SJCRH30 (cell line): ENCODE data around the gene FOXO6. TPM values are rescaled to one million over a fixed set of nuclear protein-coding genes. Genes with fewer than 3 reads are reported as not detected.

Source experiments
- DNase-seq, 2 experiments: peaks; one replicate each; pipeline ENCODE4 v3.0.0-alpha.2; 2015 to 2020
- H3K27ac ChIP-seq: fragments of 250-450 bp; sonication (Bioruptor Pico); 2 replicates; pipeline ENCODE4 v1.5.1; 2020; ENCODE audit warnings: mild to moderate bottlenecking, moderate library complexity
- H3K27me3 ChIP-seq: fragments of 250-450 bp; sonication (Bioruptor Pico); 2 replicates; pipeline ENCODE4 v1.5.1; 2020; ENCODE audit warnings: mild to moderate bottlenecking, moderate library complexity
- H3K36me3 ChIP-seq: fragments of 250-450 bp; sonication (Bioruptor Pico); 2 replicates; pipeline ENCODE4 v1.5.1; 2020; ENCODE audit warnings: mild to moderate bottlenecking, moderate library complexity
- H3K4me1 ChIP-seq: fragments of 250-450 bp; sonication (Bioruptor Pico); 2 replicates; pipeline ENCODE4 v1.5.1; 2020; ENCODE audit warnings: mild to moderate bottlenecking, moderate library complexity
- H3K4me3 ChIP-seq: fragments of 250-450 bp; sonication (Bioruptor Pico); 2 replicates; pipeline ENCODE4 v1.5.1; 2020; ENCODE audit warnings: mild to moderate bottlenecking, moderate library complexity
- H3K9me3 ChIP-seq: fragments of 250-450 bp; sonication (Bioruptor Pico); replicated peaks from 2 replicates; pipeline ENCODE4 v1.5.1; 2020; ENCODE audit warnings: mild to moderate bottlenecking, moderate library complexity
- total RNA-seq: library from RNA; depleted of rRNA; stranded (reverse); fragments of >200 nt; shearing (Covaris generic); gene quantifications from 2 replicates; pipeline ENCODE4 v1.2.3, GENCODE V29; 2014

Gene FOXO6
- total RNA-seq, 1 experiment from 2014 or later, result 11.9 TPM

DNA sequence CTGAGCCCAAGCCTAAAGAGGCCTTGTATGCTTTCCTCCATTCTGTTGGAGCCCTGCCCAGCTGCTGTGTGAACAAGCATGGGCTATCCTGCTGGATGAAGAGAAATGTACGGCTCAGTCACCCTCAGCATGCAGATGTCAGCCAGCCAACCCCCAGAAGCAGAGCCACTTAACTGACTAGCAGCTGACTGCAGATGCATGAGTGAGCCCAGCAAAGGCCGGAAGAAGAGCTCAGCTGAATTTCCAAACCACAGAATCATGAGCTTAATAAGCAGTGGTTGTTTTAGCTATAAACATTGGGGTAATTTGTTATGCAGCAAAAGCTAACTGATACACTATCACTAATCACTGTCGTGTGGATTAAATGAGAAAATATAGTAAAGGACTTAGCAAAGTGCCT is 39.0 kb downstream of the FOXO6 start:
- Histone ChIP-seq H3K4me1 (peaks cover 52% of the 10 kb centered on the region), H3K9me3 (peaks cover 3% of the 10 kb centered on the region; the same call in 1 of the 2 replicates), H3K27ac (no peak overlapping the region; the same call in 1 of the 2 replicates), H3K4me3 (no peak overlapping the region), H3K36me3 (no peaks in the 10 kb centered on the region), H3K27me3 (no peaks in the 10 kb centered on the region)
- peak; percentile 59 to 66 for DNase-seq

DNA sequence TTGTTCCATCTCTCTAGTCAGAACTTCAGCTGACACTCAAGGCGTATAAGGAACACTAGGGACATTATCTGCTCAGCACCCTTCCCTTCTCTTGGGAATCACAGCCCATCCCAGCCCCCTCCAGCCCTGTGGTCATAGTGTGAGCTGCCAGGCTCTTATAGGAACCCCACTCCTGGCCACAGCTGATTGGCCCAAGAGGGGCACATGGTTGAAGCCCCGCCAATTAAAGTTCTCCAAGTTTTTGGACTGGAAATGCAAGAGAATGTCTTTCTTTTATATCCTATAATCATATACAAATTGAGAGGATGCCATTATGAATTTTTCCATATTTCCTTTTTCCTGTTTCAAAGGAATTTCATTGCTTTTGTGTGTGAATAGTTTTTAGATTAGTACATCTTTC is 40.7 kb downstream of the FOXO6 start:
- H3K27ac ChIP-seq, result no peak overlapping the region
- DNase-seq, result no peak
- H3K4me1 ChIP-seq, result peaks cover 39% of the 10 kb centered on the region
- peaks cover 3% of the 10 kb centered on the region; the same call in 1 of the 2 replicates for H3K9me3 ChIP-seq
- H3K27me3 ChIP-seq, result no peaks in the 10 kb centered on the region
- H3K4me3 ChIP-seq, result no peak overlapping the region
- H3K36me3 ChIP-seq, result no peaks in the 10 kb centered on the region

DNA sequence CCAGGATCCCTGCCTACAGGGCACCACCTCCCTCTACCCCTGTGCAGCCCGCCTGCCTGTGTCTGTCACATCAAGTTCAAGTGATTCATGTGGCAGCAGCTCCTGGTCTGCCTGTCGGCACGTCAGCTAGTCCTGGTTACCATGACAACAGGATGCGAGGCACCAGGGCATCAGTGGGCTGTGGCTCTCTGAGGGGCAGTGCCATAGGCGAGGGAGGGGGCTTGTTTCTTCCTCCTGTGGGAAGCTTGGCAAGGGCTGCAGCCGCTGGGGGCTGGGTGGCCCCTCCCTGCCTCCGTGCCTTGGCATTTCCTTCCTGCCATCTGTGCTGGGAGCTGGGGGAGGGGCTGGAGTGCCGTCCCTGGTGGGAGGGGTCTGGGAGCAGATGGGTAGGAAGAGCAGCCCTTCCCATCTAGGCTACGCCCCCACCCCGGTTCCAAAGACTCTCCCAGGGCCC is 43.1 kb downstream of the FOXO6 start:
- H3K9me3 ChIP-seq, result peaks cover 3% of the 10 kb centered on the region; the same call in 1 of the 2 replicates
- H3K27ac ChIP-seq, result no peak overlapping the region
- no peaks in the 10 kb centered on the region for H3K27me3 ChIP-seq
- peak overlapping the region; percentile 18 for H3K4me3 ChIP-seq
- no peaks in the 10 kb centered on the region for H3K36me3 ChIP-seq
- DNase-seq, result peak; percentile 85 to 91
- peaks cover 18% of the 10 kb centered on the region for H3K4me1 ChIP-seq

DNA sequence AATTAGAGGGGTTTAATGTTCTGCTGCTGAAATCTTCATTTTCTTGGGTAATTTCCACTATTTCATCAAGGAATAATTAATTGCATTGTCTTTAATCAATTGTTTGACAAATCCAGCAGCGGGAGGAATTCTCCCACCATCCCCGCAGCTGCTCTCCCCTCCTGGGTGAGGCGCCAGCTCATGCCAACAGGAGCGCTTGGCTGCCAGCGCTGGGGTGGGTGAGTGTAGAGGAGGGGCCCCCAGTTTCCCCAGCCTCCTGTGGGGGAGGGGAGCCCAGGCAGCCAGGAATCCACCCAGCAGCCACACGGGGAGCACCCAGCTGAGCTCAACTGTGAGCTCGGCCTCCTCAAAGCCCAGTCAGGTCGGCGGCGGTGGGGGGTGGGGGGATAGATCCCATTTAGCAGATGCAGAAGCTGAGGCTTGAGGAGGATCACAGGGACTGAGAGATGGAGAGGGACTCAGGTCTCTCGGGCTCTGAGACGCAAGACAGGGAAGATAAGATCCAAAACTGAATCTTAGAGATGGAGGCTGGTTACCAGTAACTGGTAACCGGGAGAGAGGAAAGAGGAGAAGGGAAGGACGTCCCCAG is 46.5 kb downstream of the FOXO6 start:
- Histone ChIP-seq H3K27me3 (no peaks in the 10 kb centered on the region; the same call in 1 of the 2 replicates), H3K27ac (no peak overlapping the region), H3K9me3 (no peaks in the 10 kb centered on the region), H3K36me3 (no peaks in the 10 kb centered on the region), H3K4me1 (peaks cover 15% of the 10 kb centered on the region), H3K4me3 (no peak overlapping the region)
- DNase-seq, result no peak

DNA sequence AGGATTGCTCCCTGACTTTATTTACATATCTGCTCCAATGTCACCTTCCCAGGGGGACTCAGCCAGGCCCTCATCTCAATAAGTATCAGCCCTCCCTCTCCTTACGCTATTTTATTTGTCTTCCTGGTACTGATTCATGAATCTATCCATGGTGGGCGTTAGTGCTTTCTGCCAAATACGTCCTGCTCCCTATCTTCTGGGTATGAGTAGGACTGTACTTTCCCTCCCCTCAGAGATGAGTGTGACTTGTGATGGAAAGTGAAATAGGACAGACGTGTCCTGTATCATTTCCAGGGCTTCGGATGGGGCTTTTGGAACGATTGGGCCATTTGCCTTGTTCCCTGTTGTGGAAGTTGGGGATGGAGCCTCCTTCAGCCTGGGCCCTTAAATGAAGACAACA is 47.5 kb downstream of the FOXO6 start:
- no peak overlapping the region for H3K4me3 ChIP-seq
- no peaks in the 10 kb centered on the region for H3K9me3 ChIP-seq
- no peaks in the 10 kb centered on the region for H3K36me3 ChIP-seq
- H3K27me3 ChIP-seq, result no peaks in the 10 kb centered on the region; the same call in 1 of the 2 replicates
- H3K27ac ChIP-seq, result no peak overlapping the region
- H3K4me1 ChIP-seq, result peaks cover 20% of the 10 kb centered on the region
- DNase-seq, result no peak

DNA sequence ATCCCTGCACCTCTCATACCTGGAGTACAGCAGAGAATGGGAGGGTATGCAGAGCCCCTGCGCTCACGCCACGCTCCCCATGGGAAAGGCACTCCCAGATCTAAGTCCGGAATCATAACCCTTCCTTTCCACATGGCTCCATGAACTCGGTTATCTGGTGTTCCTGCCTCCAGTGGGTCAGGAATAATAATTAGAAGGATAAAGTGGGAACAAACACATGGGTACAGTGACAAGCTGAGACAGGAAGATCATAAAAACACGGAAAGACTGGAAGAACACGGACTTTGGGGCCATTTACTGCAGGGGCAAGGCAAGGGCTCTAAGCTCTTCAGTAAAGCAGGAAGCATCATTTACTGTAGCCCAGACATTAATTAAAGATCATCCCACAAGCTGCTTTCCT is 48.6 kb downstream of the FOXO6 start:
- no peak for DNase-seq
- Histone ChIP-seq H3K36me3 (no peaks in the 10 kb centered on the region), H3K27me3 (no peaks in the 10 kb centered on the region; the same call in 1 of the 2 replicates), H3K4me3 (no peak overlapping the region), H3K27ac (no peak overlapping the region), H3K4me1 (peaks cover 15% of the 10 kb centered on the region), H3K9me3 (no peaks in the 10 kb centered on the region)

DNA sequence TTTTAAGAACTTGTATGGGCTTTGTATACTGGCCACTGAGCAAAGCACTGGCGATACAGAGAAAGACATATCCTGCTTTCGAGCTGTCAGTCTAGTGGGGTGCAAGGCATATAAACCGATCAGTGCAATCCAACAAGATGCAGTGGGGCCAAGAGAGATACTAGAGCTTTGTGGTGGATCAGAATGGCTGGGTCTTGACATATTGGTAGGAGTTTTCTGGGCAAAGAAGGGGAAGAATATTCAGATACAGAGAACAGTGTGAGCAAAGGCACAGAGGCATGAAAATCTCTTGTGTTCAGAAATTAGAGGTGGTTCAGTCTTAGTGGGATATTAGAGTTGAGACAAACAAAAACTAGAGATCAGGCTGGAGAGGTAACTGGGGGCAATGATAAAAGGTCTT is 49.2 kb downstream of the FOXO6 start:
- H3K4me1 ChIP-seq, result peaks cover 19% of the 10 kb centered on the region
- no peak overlapping the region for H3K4me3 ChIP-seq
- DNase-seq, result no peak
- H3K27me3 ChIP-seq, result no peaks in the 10 kb centered on the region; the same call in 1 of the 2 replicates
- no peaks in the 10 kb centered on the region for H3K36me3 ChIP-seq
- H3K27ac ChIP-seq, result no peak overlapping the region
- no peaks in the 10 kb centered on the region for H3K9me3 ChIP-seq

DNA sequence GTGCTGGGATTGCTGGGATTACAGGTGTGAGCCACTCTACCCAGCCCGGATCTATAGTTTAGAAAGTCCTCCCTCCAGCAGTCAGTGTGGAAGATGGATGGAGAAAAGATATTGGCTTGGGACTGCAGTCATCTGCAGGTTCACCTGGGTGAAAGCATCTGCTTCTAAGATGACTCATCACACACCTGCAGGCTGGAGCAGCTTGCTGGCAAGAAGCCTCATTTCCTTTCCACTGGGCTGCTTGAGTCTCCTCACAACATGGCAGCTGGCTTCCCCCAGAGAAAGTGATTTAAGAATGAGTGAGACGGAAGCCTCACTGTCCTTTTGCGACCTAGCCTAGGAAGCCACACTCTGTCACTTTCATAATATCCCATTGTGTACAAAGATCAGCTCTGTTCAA is 50.0 kb downstream of the FOXO6 start:
- Histone ChIP-seq H3K9me3 (no peaks in the 10 kb centered on the region), H3K4me3 (no peak overlapping the region), H3K4me1 (peaks cover 22% of the 10 kb centered on the region), H3K27me3 (no peaks in the 10 kb centered on the region; the same call in 1 of the 2 replicates), H3K27ac (no peak overlapping the region), H3K36me3 (no peaks in the 10 kb centered on the region)
- no peak for DNase-seq

DNA sequence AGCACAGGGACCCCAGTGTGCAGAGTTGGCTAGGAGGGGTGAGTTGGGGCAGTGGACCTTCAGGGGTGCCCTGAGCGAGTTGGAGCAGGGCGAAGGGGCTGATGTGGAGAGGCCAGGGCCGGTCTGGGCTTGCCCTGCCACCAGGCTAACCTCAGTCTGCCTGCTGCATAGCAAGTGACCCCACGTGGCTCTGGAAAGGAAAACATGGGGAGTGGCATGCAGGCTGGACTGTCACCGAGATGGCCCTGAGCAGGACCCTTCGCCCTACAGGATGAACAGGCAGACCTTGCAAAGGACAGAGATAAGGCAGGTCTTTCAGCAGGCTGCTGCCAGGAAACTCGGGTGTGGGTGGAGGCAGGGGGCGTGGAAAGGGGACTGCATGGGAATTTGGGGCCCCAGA is 51.5 kb downstream of the FOXO6 start:
- Histone ChIP-seq H3K27me3 (no peaks in the 10 kb centered on the region; the same call in 1 of the 2 replicates), H3K27ac (no peak overlapping the region), H3K36me3 (no peaks in the 10 kb centered on the region), H3K9me3 (no peaks in the 10 kb centered on the region), H3K4me3 (no peak overlapping the region), H3K4me1 (peaks cover 25% of the 10 kb centered on the region)
- peak in 1 of 2 experiments; percentile 52 for DNase-seq

DNA sequence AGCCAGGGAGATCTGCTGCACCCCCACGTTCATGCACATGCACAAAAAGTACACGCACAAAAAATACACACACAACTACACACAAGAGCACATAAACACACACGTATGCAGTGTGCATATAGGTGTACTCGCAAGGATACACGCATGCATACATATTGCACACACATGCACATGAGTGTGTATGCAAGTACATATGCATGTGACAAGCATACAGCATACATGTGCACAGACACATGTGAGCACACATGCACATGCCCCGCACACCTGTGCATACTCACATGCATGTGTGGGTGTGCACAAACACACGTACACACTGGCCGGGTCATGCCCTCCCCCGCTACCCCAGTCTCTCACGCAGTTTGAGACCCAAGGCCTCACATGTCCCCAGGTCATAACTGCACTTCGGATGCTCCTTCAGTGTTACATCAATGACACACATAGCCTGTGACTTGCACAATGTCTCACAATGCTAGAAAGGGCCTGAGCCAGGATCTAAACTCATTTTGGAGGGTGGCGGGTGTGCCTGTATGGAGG is 52.6 kb downstream of the FOXO6 start:
- Histone ChIP-seq H3K36me3 (no peaks in the 10 kb centered on the region), H3K27me3 (no peaks in the 10 kb centered on the region; the same call in 1 of the 2 replicates), H3K9me3 (no peaks in the 10 kb centered on the region), H3K4me1 (peaks cover 33% of the 10 kb centered on the region), H3K27ac (no peak overlapping the region), H3K4me3 (no peak overlapping the region)
- DNase-seq, result no peak

DNA sequence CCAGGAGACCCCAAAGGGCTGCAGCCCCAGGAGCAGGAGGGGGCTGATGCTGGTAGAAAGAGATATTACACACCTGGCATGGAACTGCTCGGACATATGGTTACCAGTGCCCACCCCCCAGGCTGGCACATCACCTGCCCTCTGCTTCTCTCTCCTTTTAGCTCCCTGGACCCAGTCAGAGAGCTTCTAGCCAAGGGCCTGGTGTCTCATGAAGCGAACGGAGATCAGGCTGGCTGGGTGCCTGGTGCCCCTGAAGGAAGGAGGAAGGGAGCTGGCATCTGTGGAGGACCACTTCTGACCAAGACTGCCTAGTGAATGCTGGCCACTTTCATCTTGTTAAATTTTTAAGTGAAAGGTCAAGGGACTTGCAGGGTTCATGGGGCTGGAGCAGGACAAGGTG is 53.1 kb downstream of the FOXO6 start:
- DNase-seq, result no peak
- Histone ChIP-seq H3K4me3 (no peak overlapping the region), H3K27ac (no peak overlapping the region), H3K4me1 (peaks cover 36% of the 10 kb centered on the region), H3K9me3 (no peaks in the 10 kb centered on the region), H3K36me3 (no peaks in the 10 kb centered on the region), H3K27me3 (no peaks in the 10 kb centered on the region; the same call in 1 of the 2 replicates)

DNA sequence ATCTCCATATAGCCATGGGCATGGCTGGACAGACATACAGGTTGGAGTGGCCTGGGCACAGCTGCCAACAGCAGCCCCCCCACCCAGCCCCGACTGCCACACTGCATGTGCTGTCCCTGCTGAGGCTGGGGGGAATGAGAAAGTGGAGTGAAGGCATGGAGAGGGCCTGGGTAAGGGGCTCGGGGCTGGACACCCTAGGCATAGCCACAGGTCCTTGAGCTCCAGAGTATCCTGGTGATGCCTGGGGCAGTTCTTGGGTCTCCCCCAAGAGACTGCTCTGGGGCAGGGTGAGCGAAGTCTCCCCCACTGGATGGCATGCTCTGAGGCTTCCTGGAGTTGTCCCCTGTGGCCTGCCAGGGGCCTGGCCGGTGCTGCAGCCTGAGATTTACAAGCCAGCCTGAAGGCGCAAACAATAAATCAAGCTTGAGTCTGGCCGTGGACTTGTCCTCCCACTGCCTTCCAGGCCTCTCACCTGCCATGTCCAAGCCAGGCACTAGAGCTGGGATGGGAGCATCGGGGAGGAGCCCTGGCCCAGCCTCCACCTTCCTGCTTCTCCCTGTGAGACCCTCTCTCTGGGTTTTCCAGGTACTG is 53.6 kb downstream of the FOXO6 start:
- Histone ChIP-seq H3K4me3 (no peak overlapping the region), H3K27me3 (no peaks in the 10 kb centered on the region; the same call in 1 of the 2 replicates), H3K9me3 (no peaks in the 10 kb centered on the region), H3K36me3 (no peaks in the 10 kb centered on the region), H3K4me1 (peaks cover 42% of the 10 kb centered on the region), H3K27ac (no peak overlapping the region)
- DNase-seq, result no peak

DNA sequence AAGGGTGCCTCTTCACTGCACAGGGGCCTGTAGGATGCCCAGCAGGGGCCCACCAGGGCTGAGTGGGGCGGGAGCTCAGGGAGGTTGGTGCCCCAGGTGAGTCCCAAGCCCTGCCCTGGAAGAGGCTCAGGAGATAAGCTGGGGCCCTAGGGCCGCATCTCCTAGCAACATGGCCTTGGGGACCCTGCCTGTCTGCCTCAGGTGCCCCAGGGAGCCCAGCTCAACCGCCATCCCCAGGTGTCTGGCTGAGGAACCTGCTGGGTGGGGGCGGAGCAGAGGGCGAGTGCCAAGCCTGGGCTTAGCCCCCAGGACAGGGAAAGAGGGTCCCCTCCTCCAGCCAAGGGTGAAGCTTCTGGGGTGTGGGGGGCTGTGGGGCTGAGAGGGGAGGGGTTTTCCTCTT is 54.8 kb downstream of the FOXO6 start:
- peaks cover 54% of the 10 kb centered on the region for H3K4me1 ChIP-seq
- H3K27me3 ChIP-seq, result no peaks in the 10 kb centered on the region
- no peak overlapping the region for H3K27ac ChIP-seq
- no peaks in the 10 kb centered on the region for H3K36me3 ChIP-seq
- H3K9me3 ChIP-seq, result no peaks in the 10 kb centered on the region
- no peak for DNase-seq
- no peak overlapping the region for H3K4me3 ChIP-seq

DNA sequence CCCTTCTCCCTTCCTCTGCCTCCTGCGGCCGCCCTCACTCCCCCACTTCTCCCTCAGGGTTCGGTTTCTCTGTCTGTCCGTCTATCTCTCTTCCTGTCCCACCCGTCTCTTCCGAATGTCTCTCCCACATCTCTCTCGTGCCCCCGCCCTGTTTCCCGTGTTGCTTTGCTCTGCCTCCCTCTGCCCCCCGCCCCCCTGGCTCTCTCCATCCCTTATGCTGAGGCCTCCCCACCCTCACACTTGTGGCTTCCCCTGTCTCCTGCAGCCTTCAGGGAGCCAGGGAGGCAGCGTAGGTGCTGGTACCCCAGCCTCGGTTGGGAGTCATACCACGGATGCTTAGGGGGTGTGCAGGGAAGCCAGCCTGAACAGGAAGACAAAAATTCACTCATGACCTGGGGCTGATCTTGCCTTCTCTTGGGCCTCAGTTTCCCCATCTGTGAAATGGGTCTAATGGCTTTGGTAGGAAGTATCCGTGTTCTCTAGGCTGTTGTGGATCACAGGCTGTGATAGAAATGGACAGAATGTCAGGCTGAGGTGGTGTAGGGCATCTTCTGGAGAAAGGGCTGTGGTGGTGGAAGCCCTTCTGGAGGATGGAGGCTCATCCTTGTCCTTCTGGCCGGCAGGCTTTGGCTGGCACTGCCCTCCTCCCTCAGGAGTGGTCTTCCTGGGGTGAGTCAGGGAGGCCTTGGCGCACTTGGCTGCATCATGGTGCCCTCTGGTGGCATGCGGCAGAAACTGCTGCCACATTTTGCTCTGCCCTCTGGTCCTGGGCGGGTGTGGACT is 55.5 kb downstream of the FOXO6 start:
- Histone ChIP-seq H3K4me3 (no peak overlapping the region), H3K27me3 (no peaks in the 10 kb centered on the region), H3K4me1 (peaks cover 56% of the 10 kb centered on the region), H3K9me3 (no peaks in the 10 kb centered on the region), H3K27ac (no peak overlapping the region), H3K36me3 (no peaks in the 10 kb centered on the region)
- DNase-seq, result peak; percentile 84 to 91

DNA sequence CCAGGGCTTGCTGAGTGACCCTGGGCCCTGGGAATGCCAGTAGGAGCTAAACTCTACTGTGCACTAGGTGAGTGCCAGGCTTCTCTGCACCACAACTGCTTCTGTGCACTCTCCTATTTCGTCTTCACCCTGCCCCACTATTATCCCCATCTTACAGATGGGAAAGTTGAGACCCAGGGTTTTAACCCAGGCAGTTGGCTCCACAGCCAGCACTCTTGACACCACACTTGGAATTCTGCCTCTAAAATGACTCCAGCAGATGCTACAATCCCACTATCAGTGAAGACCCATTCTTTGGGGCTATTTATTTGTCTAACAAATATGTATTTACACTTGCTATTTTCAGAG is 56.1 kb downstream of the FOXO6 start:
- no peak for DNase-seq
- Histone ChIP-seq H3K4me3 (no peak overlapping the region), H3K36me3 (no peaks in the 10 kb centered on the region), H3K9me3 (no peaks in the 10 kb centered on the region), H3K27me3 (no peaks in the 10 kb centered on the region), H3K4me1 (peaks cover 56% of the 10 kb centered on the region), H3K27ac (no peak overlapping the region)
